AG09319 (cell line): ENCODE measurements around the gene SIM2.

Source experiments
- DNase-seq: peaks from one replicate; pipeline ENCODE4 v3.0.0-alpha.2; 2010; ENCODE audit warnings: low read depth; ENCODE audit errors: extremely low read depth
- CTCF ChIP-seq: IDR thresholded peaks from 2 replicates; pipeline ENCODE4 v1.5.1; 2011; ENCODE audit warnings: low read depth, mild to moderate bottlenecking, inconsistent platforms, low read length, moderate library complexity

Gene SIM2

GRCh38 chr21:36798491-36798890, 99.6 kb downstream of the SIM2 start:
- TF ChIP-seq CTCF, result no peak
- no peak for DNase-seq
